IMR-90 (cell line): ENCODE data around the gene AAK1.

Experiments
- BHLHE40 ChIP-seq: fragments of 150-350 bp; IDR thresholded peaks from 2 replicates; pipeline ENCODE4 v1.6.1; 2016; ENCODE audit warnings: mild to moderate bottlenecking, low read depth, low read length
- CEBPB ChIP-seq: IDR thresholded peaks from 2 replicates; pipeline ENCODE4 v1.6.1; 2012; ENCODE audit warnings: low read depth, low read length, improper control_type of control experiment
- MAFK ChIP-seq: IDR thresholded peaks from 2 replicates; pipeline ENCODE4 v1.6.1; 2012; ENCODE audit warnings: low read depth, low read length, improper control_type of control experiment
- MAZ ChIP-seq: IDR thresholded peaks from 2 replicates; pipeline ENCODE4 v1.6.1; 2012; ENCODE audit warnings: low read depth, mild to moderate bottlenecking, low read length, improper control_type of control experiment, moderate library complexity, borderline replicate concordance
- MXI1 ChIP-seq: IDR thresholded peaks from 2 replicates; pipeline ENCODE4 v1.6.1; 2012; ENCODE audit warnings: low read depth, mild to moderate bottlenecking, low read length, moderate library complexity, borderline replicate concordance
- POLR2A ChIP-seq: IDR thresholded peaks from 2 replicates; pipeline ENCODE4 v1.6.1; 2012; ENCODE audit warnings: mild to moderate bottlenecking, low read depth, low read length
- RAD21 ChIP-seq: IDR thresholded peaks from 2 replicates; pipeline ENCODE4 v1.6.1; 2012; ENCODE audit warnings: low read length, improper control_type of control experiment
- RFX5 ChIP-seq: IDR thresholded peaks from 2 replicates; pipeline ENCODE4 v1.8.0; 2012; ENCODE audit warnings: low read depth, mild to moderate bottlenecking, low read length, moderate library complexity
- SMC3 ChIP-seq: fragments of 150-350 bp; IDR thresholded peaks from 2 replicates; pipeline ENCODE4 v1.6.1; 2016; ENCODE audit warnings: low read depth, mild to moderate bottlenecking, antibody characterized with exemption, low read length, moderate library complexity
- TF ChIP-seq, protein P1 (sequence below): conservative IDR thresholded peaks from 2 replicates; pipeline ENCODE4 v1.5.1; 2012; ENCODE audit warnings: mild to moderate bottlenecking, low read depth, low read length, improper control_type of control experiment
- TF ChIP-seq, protein P2 (sequence below): fragments of 150-350 bp; IDR thresholded peaks from 2 replicates; pipeline ENCODE4 v1.6.1; 2017; ENCODE audit warnings: mild to moderate bottlenecking, antibody characterized with exemption, low read length, low read depth
- TF ChIP-seq, protein P3 (sequence below): fragments of 150-350 bp; IDR thresholded peaks from 2 replicates; pipeline ENCODE4 v1.6.1; 2016; ENCODE audit warnings: low read depth, mild to moderate bottlenecking, low read length, moderate library complexity, borderline replicate concordance

DNA sequence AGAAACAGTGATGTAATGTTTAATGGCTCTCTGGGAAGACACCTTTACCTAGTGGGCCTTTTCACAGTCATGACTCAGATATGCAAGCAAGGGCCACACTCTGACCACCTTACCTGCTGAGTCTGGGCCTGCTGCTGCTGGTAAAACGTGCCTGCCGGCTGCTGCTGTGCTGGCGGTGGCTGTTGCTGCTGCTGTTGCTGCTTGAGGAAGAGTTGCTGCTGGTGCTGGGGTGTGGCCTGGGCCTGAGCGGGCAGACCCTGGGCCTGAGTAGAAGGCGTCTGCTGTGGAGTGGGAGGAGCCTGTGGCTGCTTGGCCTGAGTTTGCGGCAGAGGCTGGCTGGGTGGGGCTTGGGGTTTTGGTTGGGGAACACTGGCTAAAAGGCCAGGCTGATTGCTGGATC lies 124.7 kb downstream of the AAK1 start:
- TF ChIP-seq, protein P1, sequence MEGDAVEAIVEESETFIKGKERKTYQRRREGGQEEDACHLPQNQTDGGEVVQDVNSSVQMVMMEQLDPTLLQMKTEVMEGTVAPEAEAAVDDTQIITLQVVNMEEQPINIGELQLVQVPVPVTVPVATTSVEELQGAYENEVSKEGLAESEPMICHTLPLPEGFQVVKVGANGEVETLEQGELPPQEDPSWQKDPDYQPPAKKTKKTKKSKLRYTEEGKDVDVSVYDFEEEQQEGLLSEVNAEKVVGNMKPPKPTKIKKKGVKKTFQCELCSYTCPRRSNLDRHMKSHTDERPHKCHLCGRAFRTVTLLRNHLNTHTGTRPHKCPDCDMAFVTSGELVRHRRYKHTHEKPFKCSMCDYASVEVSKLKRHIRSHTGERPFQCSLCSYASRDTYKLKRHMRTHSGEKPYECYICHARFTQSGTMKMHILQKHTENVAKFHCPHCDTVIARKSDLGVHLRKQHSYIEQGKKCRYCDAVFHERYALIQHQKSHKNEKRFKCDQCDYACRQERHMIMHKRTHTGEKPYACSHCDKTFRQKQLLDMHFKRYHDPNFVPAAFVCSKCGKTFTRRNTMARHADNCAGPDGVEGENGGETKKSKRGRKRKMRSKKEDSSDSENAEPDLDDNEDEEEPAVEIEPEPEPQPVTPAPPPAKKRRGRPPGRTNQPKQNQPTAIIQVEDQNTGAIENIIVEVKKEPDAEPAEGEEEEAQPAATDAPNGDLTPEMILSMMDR, result no peak
- TF ChIP-seq SMC3, result no peak
- TF ChIP-seq BHLHE40, result no peak
- no peak for TF ChIP-seq RAD21
- TF ChIP-seq POLR2A, result no peak
- no peak for TF ChIP-seq MXI1
- no peak for TF ChIP-seq MAFK
- TF ChIP-seq, protein P2, sequence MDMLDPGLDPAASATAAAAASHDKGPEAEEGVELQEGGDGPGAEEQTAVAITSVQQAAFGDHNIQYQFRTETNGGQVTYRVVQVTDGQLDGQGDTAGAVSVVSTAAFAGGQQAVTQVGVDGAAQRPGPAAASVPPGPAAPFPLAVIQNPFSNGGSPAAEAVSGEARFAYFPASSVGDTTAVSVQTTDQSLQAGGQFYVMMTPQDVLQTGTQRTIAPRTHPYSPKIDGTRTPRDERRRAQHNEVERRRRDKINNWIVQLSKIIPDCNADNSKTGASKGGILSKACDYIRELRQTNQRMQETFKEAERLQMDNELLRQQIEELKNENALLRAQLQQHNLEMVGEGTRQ, result no peak
- TF ChIP-seq RFX5, result no peak
- TF ChIP-seq, protein P3, sequence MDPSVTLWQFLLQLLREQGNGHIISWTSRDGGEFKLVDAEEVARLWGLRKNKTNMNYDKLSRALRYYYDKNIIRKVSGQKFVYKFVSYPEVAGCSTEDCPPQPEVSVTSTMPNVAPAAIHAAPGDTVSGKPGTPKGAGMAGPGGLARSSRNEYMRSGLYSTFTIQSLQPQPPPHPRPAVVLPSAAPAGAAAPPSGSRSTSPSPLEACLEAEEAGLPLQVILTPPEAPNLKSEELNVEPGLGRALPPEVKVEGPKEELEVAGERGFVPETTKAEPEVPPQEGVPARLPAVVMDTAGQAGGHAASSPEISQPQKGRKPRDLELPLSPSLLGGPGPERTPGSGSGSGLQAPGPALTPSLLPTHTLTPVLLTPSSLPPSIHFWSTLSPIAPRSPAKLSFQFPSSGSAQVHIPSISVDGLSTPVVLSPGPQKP, result no peak
- TF ChIP-seq CEBPB, result no peak
- no peak for TF ChIP-seq MAZ
